NT2/D1 (cell line): Measurements from ENCODE around the gene ATP13A5.

ENCODE experiments used
- DNase-seq: peaks from one replicate; pipeline ENCODE4 v3.0.0-alpha.2; 2011; ENCODE audit warnings: low read depth, low spot score
- H3K27me3 ChIP-seq: 2 replicates; pipeline ENCODE4 v1.6.0; 2011; ENCODE audit warnings: mild to moderate bottlenecking; ENCODE audit not compliant: insufficient read length, insufficient read depth
- H3K36me3 ChIP-seq: 2 replicates; pipeline ENCODE4 v1.6.1; 2011; ENCODE audit warnings: mild to moderate bottlenecking, low read length, mixed read lengths; ENCODE audit not compliant: insufficient read depth, insufficient read length
- H3K4me1 ChIP-seq: 2 replicates; pipeline ENCODE4 v1.5.1; 2011; ENCODE audit not compliant: insufficient read depth, insufficient read length
- H3K4me3 ChIP-seq: 2 replicates; pipeline ENCODE4 v1.5.1; 2011; ENCODE audit warnings: low read depth; ENCODE audit not compliant: insufficient read length
- H3K9ac ChIP-seq: 2 replicates; pipeline ENCODE4 v1.6.0; 2011; ENCODE audit warnings: low read depth; ENCODE audit not compliant: insufficient read length
- H3K9me3 ChIP-seq: 2 replicates; pipeline ENCODE4 v1.5.1; 2011; ENCODE audit warnings: mild to moderate bottlenecking, low read length; ENCODE audit not compliant: insufficient read depth
- SUZ12 ChIP-seq: IDR thresholded peaks from 2 replicates; pipeline ENCODE4 v1.6.1; 2011; ENCODE audit not compliant: insufficient read length, insufficient read depth; ENCODE audit errors: extremely low read depth
- YY1 ChIP-seq: IDR thresholded peaks from 2 replicates; pipeline ENCODE4 v1.6.1; 2011; ENCODE audit not compliant: insufficient read length, insufficient read depth
- ZNF274 ChIP-seq: IDR thresholded peaks from 2 replicates; pipeline ENCODE4 v1.6.1; 2011; ENCODE audit warnings: mild to moderate bottlenecking, low read depth, low read length

Gene ATP13A5

DNA sequence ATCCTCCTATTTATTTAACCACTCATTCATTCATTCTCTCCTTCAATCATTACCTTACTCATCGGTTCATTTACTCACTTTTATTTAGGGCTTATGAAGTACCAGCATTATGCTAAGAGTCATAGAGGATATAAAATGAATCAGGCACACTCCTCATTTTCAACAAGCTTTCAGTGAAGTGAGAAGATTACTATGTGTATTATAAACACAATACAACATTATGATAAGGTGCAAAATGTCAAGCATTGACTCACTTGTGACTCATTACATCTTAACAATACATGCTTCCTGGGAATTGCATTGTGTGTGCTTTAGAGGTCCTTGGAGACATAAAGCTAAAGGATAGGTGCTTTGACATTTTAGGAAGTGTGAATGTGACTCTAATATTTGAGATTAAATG is 77.1 kb downstream of the ATP13A5 start:
- Histone ChIP-seq H3K27me3 (no peaks in the 10 kb centered on the region), H3K9ac (no peak overlapping the region), H3K4me1 (no peaks in the 10 kb centered on the region), H3K9me3 (no peaks in the 10 kb centered on the region), H3K4me3 (no peak overlapping the region), H3K36me3 (no peaks in the 10 kb centered on the region)
- TF ChIP-seq SUZ12 (no peak), ZNF274 (no peak), YY1 (no peak)
- DNase-seq: no peak

DNA sequence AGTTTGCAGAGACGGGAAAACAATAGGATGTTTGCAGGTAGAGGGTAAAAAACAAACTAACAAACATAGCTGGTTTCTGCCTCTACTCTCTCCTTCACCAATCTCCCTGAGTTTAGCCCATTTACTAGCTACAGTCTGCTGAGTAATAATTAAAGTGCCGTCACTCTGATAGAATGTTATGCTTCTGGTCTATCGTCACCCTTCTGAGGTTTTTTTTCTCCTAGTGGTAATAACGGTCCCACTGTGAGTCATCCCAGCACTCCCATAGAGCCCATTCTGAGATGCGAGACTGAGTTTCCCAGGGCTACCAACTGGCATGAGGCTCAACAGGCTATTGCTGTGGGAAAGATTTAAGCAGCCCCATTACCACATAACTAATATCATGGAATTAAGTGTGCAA is 81.1 kb downstream of the ATP13A5 start:
- H3K36me3 ChIP-seq: no peaks in the 10 kb centered on the region
- TF ChIP-seq ZNF274 (no peak), SUZ12 (no peak), YY1 (no peak)
- H3K9ac ChIP-seq: no peak overlapping the region
- H3K27me3 ChIP-seq: no peaks in the 10 kb centered on the region
- H3K9me3 ChIP-seq: peaks cover 1% of the 10 kb centered on the region
- no peaks in the 10 kb centered on the region for H3K4me1 ChIP-seq
- DNase-seq: no peak
- no peak overlapping the region for H3K4me3 ChIP-seq

DNA sequence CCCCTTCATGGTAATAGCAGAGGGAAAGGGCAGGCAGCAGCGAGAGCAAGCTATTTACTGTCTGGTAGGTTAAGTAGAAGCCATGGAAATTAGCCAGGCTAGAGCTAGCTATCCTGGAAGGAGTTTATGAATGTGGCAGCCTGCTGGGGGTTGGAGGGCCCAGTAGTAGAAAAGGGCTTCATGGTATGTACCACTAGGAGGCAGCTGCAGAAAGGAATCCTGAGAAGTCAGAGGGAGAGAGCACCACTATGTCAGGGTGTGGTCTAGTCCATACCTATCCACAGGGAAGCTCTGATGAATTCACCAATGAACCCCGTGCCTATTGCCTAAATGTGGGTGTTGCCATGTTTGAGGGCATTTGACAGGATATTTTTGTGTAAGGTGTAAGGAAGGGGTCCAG is 82.6 kb downstream of the ATP13A5 start:
- Histone ChIP-seq H3K27me3 (no peaks in the 10 kb centered on the region), H3K9me3 (peaks cover 16% of the 10 kb centered on the region), H3K4me1 (no peaks in the 10 kb centered on the region), H3K36me3 (no peaks in the 10 kb centered on the region), H3K4me3 (no peak overlapping the region), H3K9ac (no peak overlapping the region)
- TF ChIP-seq SUZ12: no peak
- TF ChIP-seq ZNF274: no peak
- TF ChIP-seq YY1: no peak
- DNase-seq: no peak

DNA sequence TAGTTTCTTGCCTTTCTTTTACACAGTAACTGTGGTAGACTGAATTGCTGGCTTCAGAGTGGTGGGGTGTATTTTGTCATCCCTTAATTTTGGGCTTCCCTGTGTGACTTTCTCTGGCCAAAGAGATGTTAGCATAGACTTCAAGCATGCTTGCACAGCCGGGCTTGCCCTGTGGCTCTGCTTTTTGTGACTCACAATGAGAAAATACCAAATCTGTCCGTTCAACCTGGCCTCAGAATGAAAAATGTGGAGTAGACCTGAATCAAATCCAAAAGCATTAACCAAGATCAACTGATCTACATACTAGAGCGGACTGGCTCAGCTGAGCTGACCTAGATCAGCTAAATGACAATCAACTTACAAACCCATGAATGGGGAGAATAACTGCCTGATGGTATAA is 86.2 kb downstream of the ATP13A5 start:
- DNase-seq: no peak
- Histone ChIP-seq H3K4me3 (no peak overlapping the region), H3K4me1 (no peaks in the 10 kb centered on the region), H3K27me3 (no peaks in the 10 kb centered on the region), H3K36me3 (no peaks in the 10 kb centered on the region), H3K9me3 (peaks cover 19% of the 10 kb centered on the region), H3K9ac (no peak overlapping the region)
- TF ChIP-seq YY1: no peak
- no peak for TF ChIP-seq SUZ12
- no peak for TF ChIP-seq ZNF274

DNA sequence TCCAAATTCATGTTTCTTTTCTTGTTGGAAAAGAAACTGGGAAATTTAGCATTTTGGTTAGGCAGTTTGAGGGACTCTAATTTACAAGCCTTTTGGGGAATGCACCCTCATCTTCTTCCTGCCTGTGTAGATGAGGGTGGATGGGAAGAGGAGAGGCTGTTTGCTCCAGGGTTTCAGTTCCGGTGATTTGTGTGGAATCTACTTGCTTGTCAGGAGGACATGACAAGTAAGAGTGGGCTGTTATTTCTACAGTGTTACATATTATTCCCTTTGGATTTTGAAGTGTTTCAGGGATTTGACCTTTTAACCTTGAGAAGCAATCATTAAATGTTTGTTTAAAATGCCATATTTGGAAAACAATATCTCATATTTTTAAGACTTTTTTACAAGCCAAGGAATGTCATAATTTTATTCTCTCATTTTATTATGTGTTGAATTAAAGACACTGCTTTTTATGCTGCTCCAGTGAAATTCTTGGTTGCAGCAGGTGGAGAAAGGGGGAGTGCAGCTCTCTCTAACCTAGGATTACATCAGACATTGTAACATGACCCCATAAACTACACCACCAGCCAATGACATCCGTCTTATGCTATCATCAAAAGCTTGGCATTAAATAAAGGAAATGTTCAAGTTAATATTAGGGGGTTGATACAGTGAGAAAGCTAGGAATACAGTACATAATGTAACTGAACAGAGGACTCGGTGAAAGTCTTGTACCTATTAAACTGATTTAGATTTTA is 107.3 kb downstream of the ATP13A5 start:
- H3K9me3 ChIP-seq: no peaks in the 10 kb centered on the region
- no peaks in the 10 kb centered on the region for H3K36me3 ChIP-seq
- no peak overlapping the region for H3K4me3 ChIP-seq
- TF ChIP-seq YY1 (no peak), SUZ12 (no peak), ZNF274 (no peak)
- H3K4me1 ChIP-seq: no peaks in the 10 kb centered on the region
- no peak overlapping the region for H3K9ac ChIP-seq
- H3K27me3 ChIP-seq: no peaks in the 10 kb centered on the region
- no peak for DNase-seq

DNA sequence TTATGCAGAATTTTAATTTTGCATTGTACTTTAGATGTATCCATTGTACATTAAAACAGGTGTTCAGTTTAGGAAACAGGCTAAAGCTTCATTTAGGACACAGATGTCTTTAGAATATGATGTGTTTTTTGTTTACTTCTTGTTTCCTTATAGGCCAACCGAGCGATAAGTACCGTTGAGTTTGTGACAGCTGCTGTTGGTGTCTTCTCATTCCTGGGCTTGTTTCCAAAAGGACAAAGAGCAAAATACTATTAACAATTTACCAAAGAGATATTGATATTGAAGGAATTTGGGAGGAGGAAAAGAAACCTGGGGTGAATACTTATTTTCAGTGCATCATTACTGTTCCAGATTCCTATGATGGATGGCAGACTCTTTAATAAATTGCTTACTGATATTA is 108.1 kb downstream of the ATP13A5 start:
- no peak overlapping the region for H3K4me3 ChIP-seq
- no peak for TF ChIP-seq ZNF274
- TF ChIP-seq SUZ12: no peak
- no peak for TF ChIP-seq YY1
- no peak for DNase-seq
- no peaks in the 10 kb centered on the region for H3K27me3 ChIP-seq
- no peaks in the 10 kb centered on the region for H3K36me3 ChIP-seq
- no peak overlapping the region for H3K9ac ChIP-seq
- H3K4me1 ChIP-seq: no peaks in the 10 kb centered on the region
- H3K9me3 ChIP-seq: no peaks in the 10 kb centered on the region

DNA sequence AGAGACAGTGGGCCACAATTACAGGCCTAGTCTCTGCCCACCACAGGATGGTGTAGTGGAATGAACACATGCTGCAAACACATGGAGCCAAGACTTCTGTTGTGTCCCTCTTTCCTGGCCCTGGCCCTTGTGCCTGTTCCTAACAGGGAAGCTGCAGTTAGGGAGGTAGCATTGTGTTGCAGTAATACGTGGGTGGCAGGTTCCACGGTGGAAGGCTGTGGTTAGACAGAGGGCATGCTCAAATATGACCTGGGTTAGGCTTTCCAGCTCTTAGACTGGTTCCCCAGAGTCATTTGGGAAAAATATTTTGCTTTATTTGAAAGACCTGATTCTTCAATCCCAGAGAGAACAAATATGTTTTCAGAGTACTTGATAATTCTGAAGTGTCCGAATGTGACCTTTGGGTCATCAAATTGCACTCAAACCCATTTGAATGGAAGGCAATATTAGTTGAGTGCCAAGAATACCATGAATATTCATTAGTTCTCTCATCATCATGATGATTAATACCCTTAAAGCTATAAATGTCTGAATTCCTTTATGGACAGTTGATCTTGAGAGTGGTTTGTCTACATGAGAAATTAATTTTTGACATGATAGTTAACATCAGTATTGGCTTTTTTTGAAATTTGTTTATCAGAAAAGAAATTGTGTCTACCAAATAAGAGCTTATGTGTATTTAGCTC is 109.1 kb downstream of the ATP13A5 start:
- Histone ChIP-seq H3K4me3 (no peak overlapping the region), H3K4me1 (no peaks in the 10 kb centered on the region), H3K36me3 (no peaks in the 10 kb centered on the region), H3K27me3 (no peaks in the 10 kb centered on the region), H3K9ac (no peak overlapping the region), H3K9me3 (no peaks in the 10 kb centered on the region)
- no peak for TF ChIP-seq SUZ12
- TF ChIP-seq YY1: no peak
- DNase-seq: no peak
